MM.1S (cell line): ENCODE measurements around the gene TRPT1.

Source experiments
- CTCF ChIP-seq: fragments of 300-600 bp; sonication (generic); IDR thresholded peaks from 2 replicates; pipeline ENCODE4 v1.5.1; 2016; ENCODE audit warnings: antibody characterized with exemption, low read length, mixed read lengths
- EZH2 ChIP-seq: fragments of 300-600 bp; sonication (generic); optimal IDR thresholded peaks from 2 replicates; pipeline ENCODE3; 2017; ENCODE audit warnings: low read depth, mild to moderate bottlenecking, antibody characterized with exemption, low read length, mixed read lengths

DNA sequence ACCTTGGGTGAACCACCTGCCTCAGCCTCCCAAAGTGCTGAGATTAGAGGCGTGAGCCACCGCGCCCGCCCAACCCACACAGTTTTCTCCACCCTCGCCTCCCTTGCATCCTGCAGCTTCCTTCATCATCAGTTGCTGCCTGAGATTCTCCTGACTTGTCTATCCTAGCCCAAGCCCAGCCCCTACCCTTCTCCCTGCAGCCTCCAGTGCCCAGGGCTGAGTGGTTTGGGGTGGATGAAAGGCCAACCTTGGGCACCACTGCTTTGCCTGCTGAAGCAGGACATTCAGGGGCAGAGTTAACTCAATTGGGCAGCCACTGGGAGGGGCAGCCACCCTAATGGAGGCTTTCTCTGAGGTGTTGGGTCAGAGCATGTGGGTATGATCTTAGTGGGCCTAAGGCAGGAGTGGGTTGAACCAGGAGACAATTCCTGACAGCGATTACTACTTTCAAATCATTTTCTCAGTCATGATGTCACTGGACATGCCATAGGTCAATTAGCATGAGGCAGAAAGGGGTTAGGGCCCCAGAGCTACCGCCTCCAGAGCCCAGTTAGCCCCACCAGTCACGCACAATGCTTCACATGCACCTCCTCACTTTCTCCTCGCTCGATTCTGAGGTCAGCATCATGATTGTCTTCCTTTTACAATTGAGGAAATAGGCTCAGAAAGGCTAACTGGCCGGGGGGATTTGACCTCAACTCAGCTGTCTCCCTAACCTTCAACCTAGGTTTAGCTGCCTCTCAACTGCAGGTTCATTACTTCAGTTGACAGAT, 13.9 kb upstream of the TRPT1 start:
- TF ChIP-seq CTCF (no peak), EZH2 (no peak)
